Fibroblast of gingiva (primary cell): Measurements from ENCODE around the gene ADM.

ENCODE experiments used
- DNase-seq: peaks from one replicate; pipeline ENCODE4 v3.0.0-alpha.2; 2011; ENCODE audit warnings: low read depth

Gene ADM

DNA sequence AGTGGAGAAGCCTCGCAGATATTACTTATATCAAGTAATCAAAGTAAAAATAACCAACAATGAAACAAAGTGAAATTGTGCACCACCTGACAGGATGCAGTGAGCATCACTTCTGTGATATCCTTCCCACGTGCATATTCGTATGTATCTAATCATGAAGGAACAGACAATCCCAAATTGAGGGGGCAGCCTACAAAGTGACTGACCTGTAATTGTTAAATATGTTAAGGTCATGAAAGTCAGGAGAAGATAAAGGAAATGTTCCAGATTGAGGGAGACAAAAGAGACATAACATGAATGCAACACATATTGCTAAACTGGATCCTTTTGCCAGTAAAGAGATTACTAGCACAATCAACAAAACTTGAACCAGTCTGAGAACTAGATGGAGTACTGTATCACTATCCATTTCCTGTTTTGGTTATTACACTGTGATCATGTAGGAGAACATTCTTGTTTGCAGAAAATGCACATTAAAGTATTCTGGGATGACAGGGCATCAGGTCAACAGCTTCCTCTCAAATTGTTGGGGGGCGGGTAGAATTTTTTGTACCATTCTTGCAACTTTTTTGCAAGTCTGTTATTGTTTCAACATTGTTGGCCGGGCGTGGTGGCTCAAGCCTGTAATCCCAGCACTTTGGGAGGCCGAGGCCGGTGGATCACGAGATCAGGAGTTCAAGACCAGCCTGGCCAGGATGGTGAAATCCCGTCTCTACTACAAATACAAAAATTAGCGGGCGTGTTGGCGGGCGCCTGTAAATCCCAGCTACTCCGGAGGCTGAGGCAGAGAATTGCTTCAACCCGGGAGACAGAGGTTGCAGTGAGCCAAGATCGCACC lies 12.9 kb upstream of the ADM start:
- peak; percentile 51 for DNase-seq

DNA sequence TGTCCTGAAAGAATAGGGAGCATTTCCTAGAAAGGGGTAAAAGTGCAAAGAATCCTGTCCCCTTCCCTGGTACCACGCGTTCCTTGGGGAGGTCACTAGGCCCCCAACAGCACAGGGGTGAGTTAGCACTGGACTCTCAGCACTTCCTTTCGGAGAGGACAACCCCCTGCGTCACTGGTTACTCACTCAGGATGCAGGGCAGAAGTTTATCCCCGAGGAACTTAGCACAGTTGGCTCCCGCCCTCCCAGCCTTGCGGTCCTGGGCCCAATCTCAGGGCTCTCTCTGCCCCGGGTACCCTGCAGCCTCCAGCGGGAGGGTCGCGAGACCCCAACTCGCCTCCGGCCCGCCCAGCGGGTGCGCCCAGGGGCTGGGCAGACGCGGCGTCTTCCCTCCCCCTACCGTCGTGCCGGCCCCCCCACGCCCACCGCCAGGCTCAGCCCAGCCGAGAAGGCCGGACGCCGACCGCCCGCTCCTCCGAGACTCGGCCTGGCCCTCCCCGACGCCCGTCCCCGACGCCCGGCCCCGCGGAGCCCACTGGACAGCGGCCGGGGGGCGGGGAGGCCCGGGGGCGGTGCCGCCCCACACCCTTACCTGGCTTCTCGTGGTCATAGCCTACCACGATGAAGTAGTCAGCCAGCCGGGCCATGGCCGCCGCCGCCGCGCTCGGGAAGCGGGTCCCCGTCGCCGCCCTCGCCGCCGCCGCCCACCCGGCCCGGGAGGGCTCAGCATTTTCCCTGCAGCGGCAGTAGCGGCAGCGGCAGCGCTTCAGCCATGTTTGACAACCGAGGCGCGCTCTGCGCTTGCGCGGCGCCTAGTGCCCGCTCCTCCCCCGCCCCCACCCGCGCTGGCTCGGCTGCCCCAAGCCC lies 11.2 kb upstream of the ADM start, which contains the start of gene SBF2:
SBF2 (minus strand) TSS at position 797 of the 867 bp plus-strand sequence; CDS start at position 647, 150 bp downstream.
- peak; percentile 93 for DNase-seq

DNA sequence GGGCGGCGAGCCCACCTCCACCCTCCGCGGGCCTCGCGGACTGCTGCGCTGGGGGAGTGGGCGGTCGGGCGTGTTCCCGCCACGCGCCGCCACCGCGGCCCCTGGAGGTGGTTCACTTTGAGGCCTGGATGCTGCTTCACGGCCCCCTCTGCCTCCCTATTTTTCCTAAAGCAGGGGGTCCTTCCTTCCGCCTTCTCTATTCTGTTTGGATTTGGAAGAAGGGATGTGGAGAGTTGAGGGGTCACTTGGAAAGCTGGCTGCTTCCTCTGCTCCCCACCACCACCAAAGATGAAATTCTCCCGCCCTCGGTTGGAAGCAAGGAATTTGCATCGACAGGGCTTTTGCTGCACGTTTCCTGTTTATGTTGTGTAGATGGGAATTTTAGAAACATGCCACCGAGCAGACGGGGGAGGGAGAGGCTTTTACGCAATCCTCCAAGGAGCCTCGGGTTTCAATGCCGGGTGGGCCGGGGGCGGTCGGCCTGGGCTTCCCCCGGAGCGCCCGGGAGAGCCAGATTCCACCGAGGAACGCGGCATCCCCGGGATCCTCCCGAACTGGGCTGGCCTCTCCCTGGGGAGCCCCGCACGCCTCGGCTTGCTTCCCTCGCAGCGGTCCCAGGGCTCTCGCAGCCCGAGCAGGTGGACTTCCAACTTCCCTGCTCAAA lies 10.5 kb upstream of the ADM start:
- DNase-seq: peak; percentile 90

DNA sequence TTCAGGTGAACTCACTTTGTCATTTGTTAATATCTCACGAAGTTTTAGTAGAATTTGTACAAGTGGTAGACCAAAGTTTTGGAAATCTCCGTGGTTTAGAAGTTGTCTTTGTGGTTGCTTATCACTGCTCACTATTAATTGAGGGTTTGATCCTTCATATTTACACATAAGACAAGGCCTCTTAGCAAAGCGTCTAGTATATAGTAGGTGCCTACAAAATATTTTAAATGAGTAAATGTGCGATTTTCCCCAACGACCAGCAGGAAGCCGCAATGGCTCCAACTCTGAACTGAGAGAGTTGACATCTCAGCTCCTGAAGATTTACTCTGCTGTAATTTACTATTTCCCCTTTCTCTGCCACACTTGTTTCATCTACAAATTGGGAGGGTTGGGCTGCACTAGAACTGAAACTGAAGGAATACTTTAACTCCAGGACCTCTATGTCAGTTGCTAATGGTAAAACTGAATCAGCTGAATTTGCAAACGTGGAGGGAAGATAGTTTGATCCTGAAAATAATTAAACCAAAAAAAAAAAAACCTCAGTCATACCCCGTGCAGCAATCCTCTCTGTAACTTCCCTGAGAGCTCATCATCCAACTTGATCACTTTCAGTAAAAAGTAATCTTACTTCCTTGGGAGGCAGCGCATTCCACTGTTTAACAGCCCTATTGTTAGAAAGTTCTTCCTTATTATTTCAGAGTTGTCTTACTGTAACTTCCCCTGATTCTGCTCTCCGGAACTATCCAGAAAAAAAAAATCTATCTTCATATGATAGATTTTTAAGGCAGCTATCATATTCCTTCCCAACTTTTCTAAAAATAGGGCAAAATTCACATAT lies 9.6 kb upstream of the ADM start:
- DNase-seq: no peak

DNA sequence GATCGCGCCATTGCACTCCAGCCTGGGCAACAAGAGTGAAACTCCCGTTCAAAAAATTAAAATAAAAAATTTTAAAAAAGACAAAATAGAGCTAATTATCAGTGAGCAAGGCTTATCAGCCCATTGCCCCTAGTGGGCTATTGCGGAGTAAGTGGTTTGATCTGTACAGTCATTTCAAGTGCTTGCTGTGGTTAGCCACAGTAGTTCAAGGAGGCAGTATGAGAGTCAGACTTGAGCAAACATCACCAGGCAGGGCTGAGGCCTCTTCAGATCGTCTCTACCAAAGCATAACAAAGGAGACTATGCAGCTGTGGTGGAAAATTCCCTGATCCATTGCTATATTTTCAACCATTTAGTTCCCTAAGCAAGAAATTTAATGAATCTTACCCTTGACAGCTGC lies 6.5 kb upstream of the ADM start:
- DNase-seq: peak; percentile 30

DNA sequence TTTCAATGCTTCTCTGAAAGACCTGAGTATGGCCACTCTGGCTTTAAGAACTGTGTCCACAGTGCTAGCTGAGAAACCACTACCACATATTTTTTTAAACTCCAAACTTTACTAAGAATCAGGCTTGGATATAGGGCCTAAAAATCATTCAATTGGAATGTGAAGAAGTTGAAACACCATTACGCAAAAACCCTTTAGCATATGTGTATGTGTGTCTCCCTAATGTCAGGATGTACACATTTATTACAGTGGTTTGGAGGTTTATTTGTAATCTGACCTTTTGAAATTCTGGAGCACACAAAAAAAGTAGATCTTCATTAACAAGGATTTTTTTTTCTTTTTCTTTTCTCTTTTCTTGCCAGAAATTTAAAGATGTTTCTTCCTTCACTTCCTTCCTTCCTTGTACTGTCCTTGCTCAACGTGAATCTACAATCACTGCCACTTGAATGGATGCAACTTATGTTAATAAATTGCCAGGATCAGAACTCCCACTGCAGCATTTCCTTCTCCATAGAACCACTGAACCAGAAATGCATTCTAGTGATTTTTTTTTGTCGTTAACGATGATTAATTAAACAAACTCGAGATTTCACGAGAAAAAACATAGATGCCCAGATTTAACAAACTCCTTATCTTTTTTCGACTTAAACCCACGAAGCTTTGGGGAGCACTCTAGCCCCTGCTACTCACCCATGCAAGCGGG lies 3.1 kb upstream of the ADM start:
- DNase-seq: peak; percentile 84

DNA sequence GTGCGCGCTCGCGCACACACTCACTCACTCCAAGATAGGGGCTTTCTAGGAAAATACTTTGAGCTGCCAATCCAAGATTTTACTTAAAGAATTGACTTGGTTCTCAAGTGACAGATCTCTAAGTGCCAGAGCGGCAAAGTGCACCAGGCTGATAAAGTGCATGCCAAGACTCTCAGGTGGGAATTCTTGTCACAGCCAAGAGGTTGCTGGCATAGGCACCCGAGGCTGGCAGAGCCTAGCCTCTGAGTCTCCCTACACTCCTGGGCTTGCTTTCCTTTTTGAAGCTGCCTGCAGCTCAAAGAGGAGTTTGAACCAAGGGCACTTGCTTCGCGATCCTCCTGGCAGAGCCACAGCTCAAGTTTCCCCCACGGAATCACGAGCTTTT lies 2.5 kb upstream of the ADM start:
- no peak for DNase-seq

DNA sequence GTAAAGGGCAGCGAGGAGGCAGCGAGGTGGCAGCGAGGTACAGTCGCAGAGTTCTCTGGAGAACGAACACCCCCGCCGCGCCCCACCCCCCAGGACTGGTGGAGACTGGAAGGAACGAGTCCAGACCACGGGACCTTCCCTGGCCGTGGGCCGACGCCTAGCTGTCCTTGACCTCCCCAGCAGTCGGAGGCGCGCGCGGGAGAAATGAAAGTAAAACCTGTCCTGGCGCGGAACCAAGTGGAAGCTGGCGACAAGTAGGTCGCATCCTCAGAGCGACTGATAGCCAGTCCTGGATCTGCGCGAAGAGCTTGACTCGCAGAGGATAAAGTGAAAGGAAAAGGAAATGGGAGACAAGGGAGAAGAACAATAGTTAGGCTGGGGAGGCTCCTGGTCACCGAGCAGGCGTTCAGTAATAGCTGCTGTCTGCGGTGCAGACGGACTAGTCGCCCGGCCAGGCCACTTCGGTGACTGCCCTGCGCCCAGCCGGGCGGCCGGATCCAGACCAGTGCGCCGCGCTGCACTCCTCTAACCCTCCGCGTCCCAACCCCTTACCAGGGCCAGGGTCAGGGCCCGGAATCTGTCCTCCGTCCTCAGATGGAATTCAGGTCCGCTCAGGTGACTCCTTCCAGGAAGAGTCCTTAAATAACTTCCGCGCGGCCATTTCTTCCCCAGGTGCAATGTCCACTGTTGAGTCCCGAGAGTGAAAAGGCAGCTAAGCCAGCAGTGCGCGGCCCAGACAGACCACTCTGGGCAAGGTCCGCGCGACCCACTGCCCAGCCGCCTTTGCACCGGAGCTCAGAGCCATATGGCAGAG lies 1.9 kb upstream of the ADM start:
- DNase-seq: peak; percentile 82

DNA sequence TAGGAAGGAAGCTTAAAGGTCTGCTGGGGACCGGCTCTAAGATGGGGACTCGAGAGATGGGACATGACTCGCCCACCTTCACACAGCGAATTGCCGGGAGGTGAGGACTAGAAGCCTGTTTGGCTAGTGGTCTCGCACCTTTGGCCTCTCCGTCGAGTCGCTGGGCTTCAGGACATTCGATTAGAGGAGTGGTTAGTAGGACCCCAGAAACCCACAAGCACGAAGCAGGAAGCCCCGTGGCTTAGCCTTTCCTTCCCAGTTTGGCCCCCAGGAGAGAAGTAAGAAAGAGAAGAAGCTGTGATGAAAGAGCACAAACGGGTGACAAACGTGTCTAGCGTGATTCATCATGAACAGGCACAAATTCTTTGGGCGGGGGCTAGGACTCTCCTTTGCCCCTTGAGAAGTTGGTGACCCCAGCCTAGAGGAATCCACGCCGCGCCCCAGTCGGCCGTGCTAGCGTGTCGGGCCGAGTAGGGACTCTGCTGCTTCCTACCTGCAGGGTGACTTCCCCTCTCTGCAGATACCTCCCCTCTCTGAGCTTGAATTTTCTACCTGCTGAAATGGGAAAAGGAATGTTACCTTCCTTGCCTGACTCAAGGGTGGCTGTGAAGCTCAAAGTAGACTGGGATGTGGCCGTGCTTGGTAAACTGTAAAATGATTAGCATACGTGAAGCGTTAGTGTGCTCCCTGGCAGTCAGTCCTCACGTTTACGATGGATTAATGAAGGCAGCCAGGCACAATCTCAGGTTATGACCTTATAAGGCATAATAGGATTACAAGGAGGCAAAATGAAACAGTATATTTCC lies 1.1 kb upstream of the ADM start:
- DNase-seq: peak; percentile 72

DNA sequence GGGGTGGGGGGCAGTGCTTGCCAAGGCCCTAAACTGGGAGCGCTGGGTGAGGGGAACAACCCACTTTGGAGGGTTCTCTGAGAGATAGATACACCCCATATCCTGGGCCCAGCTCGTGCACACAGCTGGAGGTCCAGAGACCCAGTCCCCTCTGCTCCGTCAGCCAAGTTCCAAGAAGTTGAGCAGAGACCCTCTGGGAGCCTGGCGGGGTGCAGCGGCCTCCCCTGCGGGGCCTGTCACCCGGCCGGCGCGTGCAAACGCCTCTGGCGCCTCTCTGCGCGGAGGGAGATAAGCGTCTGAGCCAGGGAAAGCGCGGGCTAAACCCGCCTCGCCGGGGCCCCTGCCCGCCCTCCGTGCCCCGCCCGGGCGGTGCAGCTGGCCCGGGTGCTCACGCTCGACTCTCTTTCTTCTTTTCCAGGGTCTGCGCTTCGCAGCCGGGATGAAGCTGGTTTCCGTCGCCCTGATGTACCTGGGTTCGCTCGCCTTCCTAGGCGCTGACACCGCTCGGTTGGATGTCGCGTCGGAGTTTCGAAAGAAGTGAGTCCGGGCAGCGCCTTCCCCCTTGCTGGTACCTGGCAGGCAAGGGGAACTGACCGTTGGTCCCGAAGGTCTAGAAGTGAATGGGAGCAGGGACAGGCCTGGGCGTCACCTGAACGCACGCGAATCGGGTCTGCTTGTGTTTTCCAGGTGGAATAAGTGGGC lies 540 bp downstream of the ADM start:
- peak; percentile 21 for DNase-seq

DNA sequence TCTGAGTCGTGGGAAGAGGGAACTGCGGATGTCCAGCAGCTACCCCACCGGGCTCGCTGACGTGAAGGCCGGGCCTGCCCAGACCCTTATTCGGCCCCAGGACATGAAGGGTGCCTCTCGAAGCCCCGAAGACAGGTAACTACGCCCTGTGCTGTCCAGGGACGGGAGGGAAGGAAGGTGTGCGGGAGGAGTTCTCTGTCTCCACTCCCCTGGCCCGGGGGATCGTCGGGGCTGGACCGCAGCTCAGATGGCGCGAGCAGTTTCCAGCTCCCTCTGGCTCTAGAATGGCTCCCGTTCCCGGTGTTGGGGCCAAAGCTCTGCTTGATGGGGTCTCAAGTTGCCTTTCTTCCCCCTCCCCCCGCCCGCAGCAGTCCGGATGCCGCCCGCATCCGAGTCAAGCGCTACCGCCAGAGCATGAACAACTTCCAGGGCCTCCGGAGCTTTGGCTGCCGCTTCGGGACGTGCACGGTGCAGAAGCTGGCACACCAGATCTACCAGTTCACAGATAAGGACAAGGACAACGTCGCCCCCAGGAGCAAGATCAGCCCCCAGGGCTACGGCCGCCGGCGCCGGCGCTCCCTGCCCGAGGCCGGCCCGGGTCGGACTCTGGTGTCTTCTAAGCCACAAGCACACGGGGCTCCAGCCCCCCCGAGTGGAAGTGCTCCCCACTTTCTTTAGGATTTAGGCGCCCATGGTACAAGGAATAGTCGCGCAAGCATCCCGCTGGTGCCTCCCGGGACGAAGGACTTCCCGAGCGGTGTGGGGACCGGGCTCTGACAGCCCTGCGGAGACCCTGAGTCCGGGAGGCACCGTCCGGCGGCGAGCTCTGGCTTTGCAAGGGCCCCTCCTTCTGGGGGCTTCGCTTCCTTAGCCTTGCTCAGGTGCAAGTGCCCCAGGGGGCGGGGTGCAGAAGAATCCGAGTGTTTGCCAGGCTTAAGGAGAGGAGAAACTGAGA lies 1.4 kb downstream of the ADM start:
- DNase-seq: peak; percentile 26

DNA sequence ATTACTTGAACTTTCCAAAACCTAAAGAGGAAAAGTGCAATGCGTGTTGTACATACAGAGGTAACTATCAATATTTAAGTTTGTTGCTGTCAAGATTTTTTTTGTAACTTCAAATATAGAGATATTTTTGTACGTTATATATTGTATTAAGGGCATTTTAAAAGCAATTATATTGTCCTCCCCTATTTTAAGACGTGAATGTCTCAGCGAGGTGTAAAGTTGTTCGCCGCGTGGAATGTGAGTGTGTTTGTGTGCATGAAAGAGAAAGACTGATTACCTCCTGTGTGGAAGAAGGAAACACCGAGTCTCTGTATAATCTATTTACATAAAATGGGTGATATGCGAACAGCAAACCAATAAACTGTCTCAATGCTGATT lies 2.1 kb downstream of the ADM start:
- DNase-seq: no peak

DNA sequence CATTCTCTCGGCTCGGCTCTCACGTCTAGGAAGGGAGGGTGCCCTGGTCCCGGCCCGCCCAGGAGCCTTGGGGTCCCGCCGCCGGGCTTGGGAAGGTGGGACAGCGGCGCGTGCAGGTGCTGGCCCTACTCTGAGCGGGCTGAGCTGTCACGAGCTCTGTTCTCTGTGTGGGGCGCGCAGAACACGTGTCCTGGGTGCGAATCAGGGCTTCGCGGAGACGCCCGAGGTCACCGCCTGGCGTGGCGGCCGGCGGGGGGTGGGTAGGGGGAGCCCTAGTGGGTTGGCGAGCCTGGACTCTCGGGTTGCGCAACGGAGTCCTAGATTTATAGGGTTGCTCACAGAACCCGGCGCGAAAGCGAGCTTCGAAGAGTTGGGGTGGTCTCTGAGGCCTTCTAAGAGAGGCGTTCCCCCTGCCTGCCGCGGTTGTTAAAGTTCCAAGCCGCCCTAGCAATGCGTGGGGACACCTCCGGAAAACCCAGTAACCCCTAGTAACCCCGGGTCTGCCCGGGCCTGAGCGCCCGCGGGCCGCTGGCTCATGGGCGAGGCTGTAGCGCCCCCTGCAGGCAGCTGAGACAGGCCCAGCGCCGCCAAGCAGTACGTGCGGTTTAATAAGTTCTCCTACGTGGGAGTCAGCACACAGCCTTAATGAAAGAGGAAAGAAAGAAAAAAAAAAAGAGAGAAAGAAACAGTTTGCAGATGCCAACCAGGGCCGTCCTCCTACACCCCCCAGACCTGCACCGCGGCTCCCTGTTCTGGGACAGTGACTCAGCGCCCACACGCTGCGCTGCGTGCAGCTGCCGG lies 2.7 kb downstream of the ADM start:
- DNase-seq: peak; percentile 91

DNA sequence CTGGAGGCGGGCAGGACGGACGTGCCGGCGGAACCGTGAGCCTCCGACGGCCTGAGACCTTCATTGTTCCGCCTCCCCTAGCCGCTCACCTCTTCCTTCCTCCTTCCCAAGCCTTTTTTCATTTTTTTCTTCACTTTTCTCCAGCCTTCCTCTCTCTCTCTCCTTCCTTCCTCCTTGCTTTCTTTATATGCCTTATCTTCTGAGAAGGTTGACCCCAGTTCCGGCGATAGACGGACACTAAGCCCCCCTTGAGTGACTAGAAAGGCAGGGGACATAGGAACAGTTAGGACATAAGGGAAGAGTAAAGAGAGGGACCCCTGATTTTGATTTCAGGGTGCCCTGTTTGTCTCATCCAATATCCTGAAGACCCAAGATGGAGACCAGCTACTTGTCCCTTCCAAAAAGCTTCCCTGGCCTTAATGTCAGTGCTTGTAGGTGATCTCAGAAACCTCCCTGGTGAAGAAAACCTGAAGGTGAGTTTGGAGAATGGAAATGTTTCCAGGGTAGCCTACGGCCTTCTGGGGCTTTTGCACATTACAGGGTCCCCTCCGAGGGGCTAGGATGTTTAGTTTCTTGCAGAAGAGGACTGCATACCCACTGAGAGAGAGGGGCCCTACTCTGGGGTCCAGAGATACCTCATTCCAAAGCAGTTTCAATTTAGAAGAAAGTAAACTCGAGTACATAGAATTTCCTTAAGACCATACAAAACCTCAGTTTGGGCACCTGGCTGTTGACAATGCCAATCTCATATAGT lies 3.5 kb downstream of the ADM start:
- no peak for DNase-seq

DNA sequence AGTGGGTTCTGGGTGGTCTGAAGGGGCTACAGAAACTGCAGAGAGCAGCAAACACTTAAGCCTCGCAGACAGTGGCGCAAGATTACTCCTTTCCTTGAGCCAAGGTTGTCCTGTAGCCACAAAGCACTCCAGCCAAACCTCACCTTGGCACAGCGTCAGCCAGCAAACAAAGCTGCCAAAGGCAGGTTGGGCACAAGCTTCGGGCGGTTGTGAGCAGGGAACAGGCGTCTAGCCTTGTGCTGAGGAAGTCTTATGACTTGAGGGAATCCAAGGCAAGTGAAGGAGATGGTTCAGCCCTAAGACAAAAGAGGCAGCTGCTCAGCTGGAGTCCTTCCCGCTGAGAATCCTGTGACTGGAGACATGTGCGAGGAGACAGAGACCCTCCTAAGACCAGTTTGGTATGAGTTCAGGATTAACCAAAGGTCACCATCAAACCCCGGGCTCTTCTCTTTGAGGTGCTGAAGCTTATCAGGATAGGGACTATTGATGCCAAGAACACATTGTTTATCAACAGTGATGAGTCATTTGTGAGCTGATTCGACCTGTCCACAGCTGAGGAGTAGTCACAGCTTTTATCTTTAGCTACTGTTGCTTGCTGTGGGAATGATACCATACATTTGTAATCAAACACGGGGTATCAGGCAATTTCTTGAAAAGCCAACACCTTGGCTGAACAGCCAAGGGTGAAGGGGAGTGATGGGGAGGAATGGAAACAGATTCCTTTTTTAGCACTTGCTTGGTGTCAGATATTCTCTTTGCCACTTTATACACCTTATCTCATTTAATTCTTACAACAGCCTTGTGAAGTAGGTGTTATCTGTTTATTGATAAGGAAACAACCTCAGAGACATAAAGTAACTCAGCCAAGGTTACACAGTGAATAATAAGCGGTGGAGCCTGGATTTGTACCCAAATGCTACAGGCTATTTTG lies 4.6 kb downstream of the ADM start:
- peak; percentile 98 for DNase-seq
